Calu3 (cell line): Measurements from ENCODE around the gene ZBTB4. TPM values are rescaled to one million over a fixed set of nuclear protein-coding genes. Genes with fewer than 3 reads are reported as not detected.

Experiments used
- BruUV-seq: library from RNA; stranded (reverse); fragments of 400-500 nt; replicated peaks from 2 replicates; lab custom pipeline; 2021; lab: Mats Ljungman, UMichigan
- CTCF ChIA-PET: fragments of 300-600 bp; sonication (Branson Sonifier 250); formaldehyde crosslinking; loops from one replicate; lab custom pipeline; 2022; ENCODE audit warnings: antibody characterized with exemption; lab: Charles Lee
- DNase-seq: peaks from one replicate; pipeline ENCODE4 v3.0.0; 2022
- H3K27ac Mint-ChIP-seq: one replicate; pipeline ENCODE4 v1.8.0; 2022; ENCODE audit warnings: mixed read lengths; ENCODE audit not compliant: unreplicated experiment
- H3K27me3 Mint-ChIP-seq: one replicate; pipeline ENCODE4 v1.8.0; 2022; ENCODE audit warnings: mixed read lengths; ENCODE audit not compliant: unreplicated experiment
- H3K36me3 Mint-ChIP-seq: one replicate; pipeline ENCODE4 v1.8.0; 2022; ENCODE audit warnings: mild to moderate bottlenecking, moderate library complexity, mixed read lengths; ENCODE audit not compliant: insufficient read depth, unreplicated experiment
- H3K4me1 Mint-ChIP-seq: one replicate; pipeline ENCODE4 v1.8.0; 2022; ENCODE audit warnings: mild to moderate bottlenecking, low read depth, mixed read lengths; ENCODE audit not compliant: unreplicated experiment
- H3K4me3 Mint-ChIP-seq: one replicate; pipeline ENCODE4 v1.8.0; 2022; ENCODE audit warnings: mild to moderate bottlenecking, low read depth, moderate library complexity, mixed read lengths; ENCODE audit not compliant: unreplicated experiment
- H3K9me3 Mint-ChIP-seq: one replicate; pipeline ENCODE4 v1.8.0; 2022; ENCODE audit warnings: low read depth, mixed read lengths; ENCODE audit not compliant: unreplicated experiment
- CTCF ChIP-seq: fragments of 200-600 bp; IDR thresholded peaks from one replicate; pipeline ENCODE4 v1.8.0; 2022; ENCODE audit warnings: antibody characterized with exemption; ENCODE audit not compliant: unreplicated experiment
- intact Hi-C: fragments of 100-400 bp; cut with micrococcal nuclease; formaldehyde crosslinking; loops from one replicate; pipeline ENCODE4 v1.10.0; 2022; ENCODE audit not compliant: unreplicated experiment
- total RNA-seq: library from RNA; stranded (reverse); gene quantifications from 2 replicates; pipeline ENCODE4 v1.2.3, GENCODE V29; 2022

ZBTB4 gene
- total RNA-seq, 1 experiment from 2014 or later, result 27.2 TPM

- H3K36me3 Mint-ChIP-seq, result peaks cover 4% of the 10 kb centered on the region
- no peak overlapping the region for H3K27ac Mint-ChIP-seq
- H3K9me3 Mint-ChIP-seq, result no peaks in the 10 kb centered on the region
- H3K4me1 Mint-ChIP-seq, result no peaks in the 10 kb centered on the region
- CTCF ChIA-PET, result interaction anchor here (0.5 kb wide), 1 partner anchor 59 kb away, joined by 4 read pairs; no protein-coding TSS in a partner anchor
- no peak for DNase-seq
- H3K27me3 Mint-ChIP-seq, result no peaks in the 10 kb centered on the region
- H3K4me3 Mint-ChIP-seq, result no peak overlapping the region
- TF ChIP-seq CTCF, result no peak
- intact Hi-C loops, result no loop called here
- no TSS peak for BruUV-seq
Measured at GRCh38 chr17:7429722-7430121, 49.7 kb downstream of the ZBTB4 start.

- no peaks in the 10 kb centered on the region for H3K4me1 Mint-ChIP-seq
- CTCF ChIA-PET, result no interaction called here
- peaks cover 4% of the 10 kb centered on the region for H3K36me3 Mint-ChIP-seq
- no peaks in the 10 kb centered on the region for H3K9me3 Mint-ChIP-seq
- no peak for TF ChIP-seq CTCF
- intact Hi-C loops, result no loop called here
- no TSS peak for BruUV-seq
- no peak for DNase-seq
- no peak within 1 kb of the TSS for H3K27ac Mint-ChIP-seq
- no peak within 1 kb of the TSS for H3K4me3 Mint-ChIP-seq
- no peaks in the 10 kb centered on the region for H3K27me3 Mint-ChIP-seq
Measured at GRCh38 chr17:7428557-7428956, 50.9 kb downstream of the ZBTB4 start, which contains the start of gene SPEM3. SPEM3 (plus strand) TSS chr17:7428857; CDS start chr17:7428903, 46 bp downstream.

GRCh38 chr17:7427549-7427948 lies 51.9 kb downstream of the ZBTB4 start:
- H3K4me3 Mint-ChIP-seq, result no peak overlapping the region
- H3K36me3 Mint-ChIP-seq, result peaks cover 4% of the 10 kb centered on the region
- intact Hi-C loops, result no loop called here
- TF ChIP-seq CTCF, result no peak
- no peaks in the 10 kb centered on the region for H3K27me3 Mint-ChIP-seq
- CTCF ChIA-PET, result interaction anchor here (0.7 kb wide), 1 partner anchor 71 kb away, joined by 3 read pairs; no protein-coding TSS in a partner anchor
- no peak for DNase-seq
- BruUV-seq, result no TSS peak
- H3K9me3 Mint-ChIP-seq, result no peaks in the 10 kb centered on the region
- H3K4me1 Mint-ChIP-seq, result no peaks in the 10 kb centered on the region
- no peak overlapping the region for H3K27ac Mint-ChIP-seq

GRCh38 chr17:7426896-7427489 lies 52.4 kb downstream of the ZBTB4 start:
- BruUV-seq, result no TSS peak
- peaks cover 4% of the 10 kb centered on the region for H3K36me3 Mint-ChIP-seq
- H3K4me3 Mint-ChIP-seq, result no peak overlapping the region
- TF ChIP-seq CTCF, result no peak
- DNase-seq, result no peak
- CTCF ChIA-PET, result no interaction called here
- no peaks in the 10 kb centered on the region for H3K4me1 Mint-ChIP-seq
- no peak overlapping the region for H3K27ac Mint-ChIP-seq
- no peaks in the 10 kb centered on the region for H3K9me3 Mint-ChIP-seq
- intact Hi-C loops, result no loop called here
- no peaks in the 10 kb centered on the region for H3K27me3 Mint-ChIP-seq
